Naive thymus-derived CD8-positive, alpha-beta T cell (primary cell): ENCODE data around the gene ASIP. TPM values are rescaled to one million over a fixed set of nuclear protein-coding genes. Genes with fewer than 3 reads are reported as not detected.

Source experiments
- polyA plus RNA-seq, 3 donors: library from polyadenylated mRNA; unstranded; fragments of 300-500 nt; fragmentation: Illumina TruSeq; gene quantifications; one replicate each; pipeline ENCODE4 v1.2.3, GENCODE V29; 2021
- total RNA-seq, 8 experiments: library from RNA in 2 of 8; stranded (reverse) in 2 of 8; gene quantifications; one replicate each; pipeline ENCODE4 v1.2.3 and lab custom pipeline; 2021 to 2026

The ASIP gene
- total and polyA plus RNA-seq, 5 experiments from 2014 or later: not detected

Other genes with a start within 250 kb of the ASIP start
- 100 to 1,000 TPM; 105 to 112 TPM for gene RALY, start 247.5 kb upstream of the ASIP start, total RNA-seq
- gene RALY, start 247.5 kb upstream of the ASIP start, polyA plus RNA-seq: 100 to 1,000 TPM; 175 to 211 (median 181) TPM
- gene EIF2S2, start 129.2 kb upstream of the ASIP start, total RNA-seq: 10 to 100 TPM; 61.9 to 66.5 TPM
- 10 to 100 TPM; 17.5 to 21.6 (median 20.2) TPM for gene EIF2S2, start 129.2 kb upstream of the ASIP start, polyA plus RNA-seq
- gene AHCY, start 61.9 kb downstream of the ASIP start, total RNA-seq: 10 to 100 TPM; 26.8 to 27.2 TPM
- gene AHCY, start 61.9 kb downstream of the ASIP start, polyA plus RNA-seq: 10 to 100 TPM; 30.5 to 40.8 (median 37.4) TPM
- gene ITCH, start 121.8 kb downstream of the ASIP start, total RNA-seq: 10 to 100 TPM; 73.2 to 75.9 TPM
- gene ITCH, start 121.8 kb downstream of the ASIP start, polyA plus RNA-seq: 10 to 100 TPM; 12.6 to 19.6 (median 12.8) TPM